Neural progenitor cell (in vitro differentiated cells): Measurements from ENCODE around the gene FKBP5. TPM values are rescaled to one million over a fixed set of nuclear protein-coding genes. Genes with fewer than 3 reads are reported as not detected.
A peak's percentile ranks its signal among the peaks of the same experiment; 100 is the strongest.

Experiments used
- DNase-seq: peaks from one replicate; pipeline ENCODE4 v3.0.0-alpha.2; 2016; ENCODE audit warnings: low spot score
- H2AFZ ChIP-seq: fragments of 200-600 bp; sonication (generic); replicated peaks from 2 replicates; pipeline ENCODE4 v1.6.1; 2016; ENCODE audit warnings: antibody characterized with exemption
- H3F3A ChIP-seq: fragments of 200-600 bp; sonication (generic); 2 replicates; pipeline ENCODE4 v1.6.1; 2016; ENCODE audit warnings: antibody characterized with exemption, low read depth
- H3K27ac ChIP-seq: fragments of 200-600 bp; sonication (generic); 2 replicates; pipeline ENCODE4 v1.5.1; 2016; ENCODE audit warnings: mild to moderate bottlenecking
- H3K27me3 ChIP-seq: fragments of 200-600 bp; sonication (generic); 2 replicates; pipeline ENCODE4 v1.6.1; 2016; ENCODE audit warnings: mild to moderate bottlenecking, moderate library complexity
- H3K36me3 ChIP-seq: fragments of 200-600 bp; sonication (generic); 2 replicates; pipeline ENCODE4 v1.5.1; 2016
- H3K4me1 ChIP-seq: fragments of 200-600 bp; sonication (generic); 2 replicates; pipeline ENCODE4 v1.6.1; 2016; ENCODE audit warnings: mixed run types
- H3K4me2 ChIP-seq: fragments of 200-600 bp; sonication (generic); 2 replicates; pipeline ENCODE4 v1.6.1; 2016
- H3K4me3 ChIP-seq: fragments of 200-600 bp; sonication (generic); 2 replicates; pipeline ENCODE4 v1.5.1; 2016
- H3K79me2 ChIP-seq: fragments of 200-600 bp; sonication (generic); 2 replicates; pipeline ENCODE4 v1.6.1; 2016; ENCODE audit warnings: low read depth
- H3K9ac ChIP-seq: fragments of 200-600 bp; sonication (generic); 2 replicates; pipeline ENCODE4 v1.6.1; 2016
- H3K9me3 ChIP-seq: fragments of 200-600 bp; sonication (generic); 2 replicates; pipeline ENCODE4 v1.5.1; 2016; ENCODE audit warnings: low read depth
- H4K20me1 ChIP-seq: fragments of 200-600 bp; sonication (generic); 2 replicates; pipeline ENCODE4 v1.6.1; 2016; ENCODE audit warnings: low read depth
- H3K27ac Mint-ChIP-seq: 3 replicates; pipeline ENCODE4 v1.8.0; 2021; ENCODE audit warnings: mixed read lengths
- H3K27me3 Mint-ChIP-seq: 2 replicates; pipeline ENCODE4 v1.8.0; 2022; ENCODE audit warnings: low read depth, mild to moderate bottlenecking, inconsistent platforms, moderate library complexity, mixed read lengths; ENCODE audit not compliant: insufficient read depth
- H3K36me3 Mint-ChIP-seq: 3 replicates; pipeline ENCODE4 v1.8.0; 2021; ENCODE audit warnings: mixed read lengths
- H3K4me1 Mint-ChIP-seq: 3 replicates; pipeline ENCODE4 v1.8.0; 2021; ENCODE audit warnings: mixed read lengths
- H3K4me3 Mint-ChIP-seq: 3 replicates; pipeline ENCODE4 v1.8.0; 2021; ENCODE audit warnings: mild to moderate bottlenecking, moderate library complexity, mixed read lengths
- H3K9me3 Mint-ChIP-seq: 3 replicates; pipeline ENCODE4 v1.8.0; 2020; ENCODE audit warnings: mixed read lengths
- CTCF ChIP-seq: fragments of 200-600 bp; sonication (generic); IDR thresholded peaks from 2 replicates; pipeline ENCODE4 v1.5.1; 2017; ENCODE audit warnings: antibody characterized with exemption, mild to moderate bottlenecking
- EZH2 ChIP-seq: fragments of 200-600 bp; sonication (generic); IDR thresholded peaks from 2 replicates; pipeline ENCODE4 v1.6.1; 2017; ENCODE audit warnings: antibody characterized with exemption, mild to moderate bottlenecking, moderate library complexity
- EZH2phosphoT487 ChIP-seq: fragments of 200-600 bp; sonication (generic); IDR thresholded peaks from 2 replicates; pipeline ENCODE4 v1.6.1; 2017; ENCODE audit warnings: antibody characterized with exemption
- total RNA-seq: library from RNA; depleted of rRNA; stranded (reverse); fragments of >200 nt; gene quantifications from 2 replicates; pipeline ENCODE4 v1.2.3, GENCODE V29; 2015; ENCODE audit warnings: low replicate concordance

The FKBP5 gene
- total RNA-seq, 1 donor from 2014 or later, result 20.9 TPM

GRCh38 chr6:35596448-35597442, 92.0 kb downstream of the FKBP5 start:
- H3K27me3 Mint-ChIP-seq, result no peaks in the 10 kb centered on the region
- Histone ChIP-seq H3K79me2 (no peaks in the 10 kb centered on the region), H3K27ac (no peak overlapping the region), H3F3A (no peaks in the 10 kb centered on the region), H3K4me3 (no peak overlapping the region), H3K9me3 (no peaks in the 10 kb centered on the region), H3K36me3 (no peaks in the 10 kb centered on the region), H2AFZ (no peak overlapping the region), H3K4me1 (peaks cover 10% of the 10 kb centered on the region), H4K20me1 (peaks cover 6% of the 10 kb centered on the region), H3K27me3 (no peaks in the 10 kb centered on the region), H3K4me2 (no peak overlapping the region), H3K9ac (no peak overlapping the region)
- H3K4me1 Mint-ChIP-seq, result peaks cover 13% of the 10 kb centered on the region
- H3K36me3 Mint-ChIP-seq, result peaks cover 16% of the 10 kb centered on the region
- H3K27ac Mint-ChIP-seq, result peak overlapping the region; percentile 52
- no peak overlapping the region for H3K4me3 Mint-ChIP-seq
- DNase-seq, result no peak
- no peaks in the 10 kb centered on the region for H3K9me3 Mint-ChIP-seq
- TF ChIP-seq EZH2phosphoT487 (no peak), CTCF (no peak), EZH2 (no peak)

DNA sequence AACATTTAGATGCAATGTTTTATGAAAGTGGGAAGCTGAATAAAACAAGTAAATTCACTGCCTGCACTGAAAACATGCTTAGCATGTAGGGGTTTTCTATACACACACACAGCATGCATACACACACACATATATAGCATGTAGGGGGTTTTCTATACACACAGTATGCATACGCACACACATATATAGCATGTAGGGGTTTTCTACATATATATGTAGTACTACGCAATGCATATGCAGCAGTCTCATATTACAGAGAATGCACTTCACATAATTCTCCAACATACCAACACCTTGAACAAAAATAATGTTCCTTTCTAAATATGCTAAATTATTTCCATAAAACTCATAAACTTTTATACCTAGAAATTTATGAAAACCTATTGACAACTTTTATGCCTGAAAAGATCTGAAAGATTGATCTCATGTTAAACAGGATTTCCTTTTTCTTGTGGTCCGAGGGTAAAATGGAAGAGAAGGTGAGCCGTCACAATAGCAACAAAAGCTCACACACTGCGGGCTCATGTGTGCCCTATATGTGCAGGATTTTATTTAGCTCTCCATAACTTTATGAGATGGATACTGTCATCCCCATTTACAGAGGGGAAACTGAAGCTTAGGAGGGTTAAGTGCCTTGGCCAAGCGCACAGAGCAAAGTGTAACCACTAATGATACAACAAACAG, 94.1 kb downstream of the FKBP5 start:
- no peak for DNase-seq
- H3K27me3 Mint-ChIP-seq, result no peaks in the 10 kb centered on the region
- H4K20me1 ChIP-seq, result no peaks in the 10 kb centered on the region
- no peaks in the 10 kb centered on the region for H3K27me3 ChIP-seq
- no peak overlapping the region for H2AFZ ChIP-seq
- no peak overlapping the region for H3K27ac ChIP-seq
- H3K9me3 ChIP-seq, result no peaks in the 10 kb centered on the region
- no peak overlapping the region for H3K4me2 ChIP-seq
- H3K36me3 Mint-ChIP-seq, result peaks cover 16% of the 10 kb centered on the region
- H3K4me1 ChIP-seq, result no peaks in the 10 kb centered on the region
- no peak overlapping the region for H3K27ac Mint-ChIP-seq
- no peak overlapping the region for H3K9ac ChIP-seq
- H3K9me3 Mint-ChIP-seq, result no peaks in the 10 kb centered on the region
- no peaks in the 10 kb centered on the region for H3K4me1 Mint-ChIP-seq
- no peak overlapping the region for H3K4me3 Mint-ChIP-seq
- TF ChIP-seq EZH2, result no peak
- no peak for TF ChIP-seq EZH2phosphoT487
- no peak overlapping the region for H3K4me3 ChIP-seq
- H3K36me3 ChIP-seq, result no peaks in the 10 kb centered on the region
- no peaks in the 10 kb centered on the region for H3F3A ChIP-seq
- H3K79me2 ChIP-seq, result no peaks in the 10 kb centered on the region

GRCh38 chr6:35592178-35592577, 96.5 kb downstream of the FKBP5 start:
- no peak overlapping the region for H3K27ac Mint-ChIP-seq
- TF ChIP-seq EZH2 (no peak), EZH2phosphoT487 (no peak), CTCF (no peak)

More at GRCh38 chr6:35592178-35592577, 96.5 kb downstream of the FKBP5 start:
- no peak for DNase-seq
- no peak overlapping the region for H2AFZ ChIP-seq
- no peaks in the 10 kb centered on the region for H3K9me3 ChIP-seq
- no peaks in the 10 kb centered on the region for H3K36me3 ChIP-seq
- H3K4me3 ChIP-seq, result no peak overlapping the region
- H3K9me3 Mint-ChIP-seq, result no peaks in the 10 kb centered on the region
- no peaks in the 10 kb centered on the region for H3K4me1 Mint-ChIP-seq
- no peak overlapping the region for H3K27ac ChIP-seq
- H3K27me3 ChIP-seq, result no peaks in the 10 kb centered on the region
- H3K9ac ChIP-seq, result no peak overlapping the region
- no peaks in the 10 kb centered on the region for H3K79me2 ChIP-seq
- no peaks in the 10 kb centered on the region for H3K27me3 Mint-ChIP-seq
- no peaks in the 10 kb centered on the region for H3K4me1 ChIP-seq
- H3F3A ChIP-seq, result peaks cover 6% of the 10 kb centered on the region
- no peak overlapping the region for H3K4me3 Mint-ChIP-seq
- no peaks in the 10 kb centered on the region for H4K20me1 ChIP-seq
- H3K4me2 ChIP-seq, result no peak overlapping the region
- H3K36me3 Mint-ChIP-seq, result peaks cover 19% of the 10 kb centered on the region
